ENCODE results near the gene SLC35E3. TPM values are rescaled to one million over a fixed set of nuclear protein-coding genes. Genes with fewer than 3 reads are reported as not detected.
A peak's percentile ranks its signal among the peaks of the same experiment; 100 is the strongest.

Gene SLC35E3
- total and polyA plus RNA-seq, 2 of the 13 experiments (the other 11 are each of a cell fraction or from before 2014, with no cell fraction given), result 13.0 to 22.1 TPM

GRCh38 chr12:68824131-68824530 lies 78.2 kb downstream of the SLC35E3 start:
- BruUV-seq (replicated peaks), result no TSS peak
- POLR2A ChIA-PET, result no interaction called here

GRCh38 chr12:68824597-68825250 lies 78.7 kb downstream of the SLC35E3 start:
- Histone ChIP-seq H3K27ac (ENCODE audit: extremely low read length, insufficient read depth, low read length) (no peak overlapping the region), H3K4me1 (ENCODE audit: insufficient read depth, low read length) (peaks cover 33% of the 10 kb centered on the region), H3K4me2 (ENCODE audit: low read depth, low read length) (no peak overlapping the region), H2AFZ (ENCODE audit: low read length) (no peak overlapping the region), H3K36me3 (replicated peaks in 1 of 2; ENCODE audit: control insufficient read depth in 1 of 2, insufficient read depth in 2 of 2, low read length in 2 of 2) (peaks cover 17 to 73% of the 10 kb centered on the region in 2 experiments), H3K9ac (ENCODE audit: insufficient read depth, low read depth, low read length) (no peak overlapping the region), H3K9me3 (ENCODE audit: low read length) (no peaks in the 10 kb centered on the region), H4K20me1 (ENCODE audit: insufficient read depth, low read length) (peaks cover 29% of the 10 kb centered on the region), H3K4me3 (replicated peaks in 1 of 3; ENCODE audit: insufficient read depth in 1 of 3, low read depth in 2 of 3, low read length in 3 of 3) (no peak overlapping the region), H3K79me2 (ENCODE audit: insufficient read depth, low read length) (peaks cover 39% of the 10 kb centered on the region), H3K27me3 (ENCODE audit: control insufficient read depth in 1 of 2, insufficient read depth in 2 of 2, low read length in 2 of 2) (no peaks in the 10 kb centered on the region)
- TF ChIP-seq ZNF687 (CRISPR knock-in tag; IDR thresholded peaks at IDR 0.05), result no peak
- peak; percentile 88 for TF ChIP-seq MAFF (IDR thresholded peaks at IDR 0.05; ENCODE audit: low read depth, low read length)
- TF ChIP-seq MAFK (conservative IDR thresholded peaks at IDR 0.05 in 1 of 2, IDR thresholded peaks at IDR 0.05 in 1 of 2; ENCODE audit: low read length in 2 of 2), result peak; percentile 87 to 88
- intact Hi-C loops (cut with micrococcal nuclease; ENCODE audit: unreplicated experiment) (no loop called here), in situ Hi-C loops (cut with HindIII; ENCODE audit: extremely low pct_ligation_motif_present, low pct_unique_long_range_greater_than_20kb) (no loop called here)
- DNase-seq (ENCODE audit: low spot score) (no peak), ATAC-seq (no peak), FAIRE-seq (no peak)
- WGBS (ENCODE audit: low lambda C conversion rate), result 97% methylated on average over 16 of the region's 16 CpGs
- no TSS peak for BruUV-seq (replicated peaks)
- POLR2A ChIA-PET, result no interaction called here
- CTCF ChIA-PET (ENCODE audit: low intra/inter-chr PET ratio, low total read pairs), result no interaction called here

More at GRCh38 chr12:68824131-68824530, 78.2 kb downstream of the SLC35E3 start:
- CTCF ChIA-PET (ENCODE audit: low intra/inter-chr PET ratio, low total read pairs), result no interaction called here
- Histone ChIP-seq H3K4me1 (ENCODE audit: insufficient read depth, low read length) (peaks cover 39% of the 10 kb centered on the region), H3K27me3 (ENCODE audit: control insufficient read depth in 1 of 2, insufficient read depth in 2 of 2, low read length in 2 of 2) (no peaks in the 10 kb centered on the region), H3K4me3 (replicated peaks in 1 of 3; ENCODE audit: insufficient read depth in 1 of 3, low read depth in 2 of 3, low read length in 3 of 3) (no peak overlapping the region), H3K4me2 (ENCODE audit: low read depth, low read length) (no peak overlapping the region), H3K9ac (ENCODE audit: insufficient read depth, low read depth, low read length) (no peak overlapping the region), H3K79me2 (ENCODE audit: insufficient read depth, low read length) (peaks cover 43% of the 10 kb centered on the region), H3K9me3 (ENCODE audit: low read length) (no peaks in the 10 kb centered on the region), H2AFZ (ENCODE audit: low read length) (no peak overlapping the region), H4K20me1 (ENCODE audit: insufficient read depth, low read length) (peaks cover 35% of the 10 kb centered on the region), H3K36me3 (replicated peaks in 1 of 2; ENCODE audit: control insufficient read depth in 1 of 2, insufficient read depth in 2 of 2, low read length in 2 of 2) (peaks cover 17 to 74% of the 10 kb centered on the region in 2 experiments), H3K27ac (ENCODE audit: extremely low read length, insufficient read depth, low read length) (no peak overlapping the region)
- WGBS (ENCODE audit: low lambda C conversion rate), result 98% methylated on average over 5 of the region's 5 CpGs
- DNase-seq (ENCODE audit: low spot score) (no peak), ATAC-seq (no peak), FAIRE-seq (no peak)
- TF ChIP-seq RBFOX2 (IDR thresholded peaks at IDR 0.05; ENCODE audit: low read depth, low read length) (peak; percentile 40; the same call in 1 of the 2 replicates), ZNF354B (CRISPR knock-in tag; IDR thresholded peaks at IDR 0.05) (no peak), POLR2A (IDR thresholded peaks at IDR 0.05; ENCODE audit: insufficient read depth in 1 of 2, low read depth in 2 of 2, low read length in 2 of 2) (0 out of 4 replicates have a peak, but pooled peaks of 1 of the 2 experiments have one; percentile 0)
- intact Hi-C loops (cut with micrococcal nuclease; ENCODE audit: unreplicated experiment), result no loop called here
- in situ Hi-C loops (cut with HindIII; ENCODE audit: extremely low pct_ligation_motif_present, low pct_unique_long_range_greater_than_20kb), result no loop called here

All from HepG2 (cell line).